Calu3 (cell line): ENCODE results near the gene HNF1B. TPM values are rescaled to one million over a fixed set of nuclear protein-coding genes. Genes with fewer than 3 reads are reported as not detected.

Experiments used
- BruUV-seq: library from RNA; stranded (reverse); fragments of 400-500 nt; replicated peaks from 2 replicates; lab custom pipeline; 2021; lab: Mats Ljungman, UMichigan
- CTCF ChIA-PET: fragments of 300-600 bp; sonication (Branson Sonifier 250); formaldehyde crosslinking; loops from one replicate; lab custom pipeline; 2022; ENCODE audit warnings: antibody characterized with exemption; lab: Charles Lee
- DNase-seq: peaks from one replicate; pipeline ENCODE4 v3.0.0; 2022
- H3K27ac Mint-ChIP-seq: one replicate; pipeline ENCODE4 v1.8.0; 2022; ENCODE audit warnings: mixed read lengths; ENCODE audit not compliant: unreplicated experiment
- H3K27me3 Mint-ChIP-seq: one replicate; pipeline ENCODE4 v1.8.0; 2022; ENCODE audit warnings: mixed read lengths; ENCODE audit not compliant: unreplicated experiment
- H3K36me3 Mint-ChIP-seq: one replicate; pipeline ENCODE4 v1.8.0; 2022; ENCODE audit warnings: mild to moderate bottlenecking, moderate library complexity, mixed read lengths; ENCODE audit not compliant: insufficient read depth, unreplicated experiment
- H3K4me1 Mint-ChIP-seq: one replicate; pipeline ENCODE4 v1.8.0; 2022; ENCODE audit warnings: mild to moderate bottlenecking, low read depth, mixed read lengths; ENCODE audit not compliant: unreplicated experiment
- H3K4me3 Mint-ChIP-seq: one replicate; pipeline ENCODE4 v1.8.0; 2022; ENCODE audit warnings: mild to moderate bottlenecking, low read depth, moderate library complexity, mixed read lengths; ENCODE audit not compliant: unreplicated experiment
- H3K9me3 Mint-ChIP-seq: one replicate; pipeline ENCODE4 v1.8.0; 2022; ENCODE audit warnings: low read depth, mixed read lengths; ENCODE audit not compliant: unreplicated experiment
- intact Hi-C: fragments of 100-400 bp; cut with micrococcal nuclease; formaldehyde crosslinking; loops from one replicate; pipeline ENCODE4 v1.10.0; 2022; ENCODE audit not compliant: unreplicated experiment
- total RNA-seq: library from RNA; stranded (reverse); gene quantifications from 2 replicates; pipeline ENCODE4 v1.2.3, GENCODE V29; 2022
- TF ChIP-seq, protein P1 (sequence below): fragments of 200-600 bp; IDR thresholded peaks from one replicate; pipeline ENCODE4 v1.8.0; 2022; ENCODE audit warnings: antibody characterized with exemption; ENCODE audit not compliant: unreplicated experiment

The HNF1B gene
- total RNA-seq, 1 experiment from 2014 or later, result 127 TPM

DNA sequence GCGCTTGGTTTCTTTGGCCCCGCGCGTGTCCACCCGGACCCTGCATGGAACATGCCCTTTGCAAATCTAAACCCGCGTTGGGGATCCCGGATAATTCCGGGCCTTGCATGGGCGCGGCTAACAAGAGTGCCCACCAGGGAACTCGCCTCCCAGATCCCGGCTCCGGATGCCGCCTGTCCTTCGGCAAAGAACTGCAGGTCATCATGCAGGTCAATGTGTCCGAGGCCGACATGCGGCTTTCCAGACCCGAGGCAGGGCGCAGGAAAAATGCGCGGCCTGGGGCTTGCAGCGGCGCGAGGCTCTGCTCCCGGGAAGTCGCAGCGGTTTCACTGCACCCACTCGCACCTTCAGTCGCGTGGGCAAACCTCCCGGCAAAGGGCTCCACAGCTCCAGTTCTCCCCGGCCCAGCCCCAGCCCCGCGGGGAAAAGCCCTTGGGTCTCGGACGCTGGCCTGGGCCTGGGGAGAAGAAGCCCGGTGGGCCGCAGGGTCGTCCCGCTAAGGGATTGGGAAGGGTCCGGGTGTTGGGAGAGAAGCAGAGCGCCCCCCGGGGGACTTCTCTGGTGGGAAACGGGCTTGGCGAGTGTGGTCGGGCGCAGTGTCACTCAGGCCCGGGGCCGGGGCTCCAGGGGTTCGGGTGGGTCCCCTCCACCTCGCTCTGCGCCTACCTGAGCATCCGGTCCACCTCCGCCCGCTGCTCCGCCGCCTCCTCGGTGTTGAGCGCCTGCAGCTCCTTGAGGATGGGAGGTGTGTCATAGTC is 805 bp downstream of the HNF1B start:
- DNase-seq, result peak; percentile 92
- Mint-ChIP-seq H3K27me3 (no peaks in the 10 kb centered on the region), H3K4me3 (peak overlapping the region; percentile 100)

DNA sequence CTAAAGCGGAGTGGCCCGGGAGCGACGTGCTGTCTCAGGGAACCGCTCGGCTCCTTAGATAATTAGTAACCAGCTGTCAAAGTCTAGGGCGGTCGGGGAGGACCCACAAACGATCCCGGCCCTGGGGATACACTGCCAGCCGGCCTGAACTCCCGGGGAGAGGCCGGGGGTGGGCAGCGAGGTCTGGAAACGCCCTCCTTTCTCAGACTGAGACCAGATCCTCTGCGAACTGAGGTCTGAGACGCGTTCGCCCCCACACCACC is 1.3 kb downstream of the HNF1B start:
- BruUV-seq, result no TSS peak
- peak; percentile 91 for DNase-seq
- Mint-ChIP-seq H3K9me3 (no peaks in the 10 kb centered on the region), H3K27ac (peak overlapping the region; percentile 99), H3K36me3 (peaks cover 98% of the 10 kb centered on the region), H3K4me1 (peaks cover 51% of the 10 kb centered on the region), H3K27me3 (no peaks in the 10 kb centered on the region), H3K4me3 (peak overlapping the region; percentile 100)
- intact Hi-C loops, result loop anchor here (2.0 kb wide), 1 partner anchor 35 kb away; no protein-coding TSS in a partner anchor
- CTCF ChIA-PET, result interaction anchor here (0.8 to 6.0 kb wide), 8 partner anchors 11 to 133 kb away, joined by 3 to 75 read pairs (median 32); no protein-coding TSS in a partner anchor
- TF ChIP-seq, protein P1, sequence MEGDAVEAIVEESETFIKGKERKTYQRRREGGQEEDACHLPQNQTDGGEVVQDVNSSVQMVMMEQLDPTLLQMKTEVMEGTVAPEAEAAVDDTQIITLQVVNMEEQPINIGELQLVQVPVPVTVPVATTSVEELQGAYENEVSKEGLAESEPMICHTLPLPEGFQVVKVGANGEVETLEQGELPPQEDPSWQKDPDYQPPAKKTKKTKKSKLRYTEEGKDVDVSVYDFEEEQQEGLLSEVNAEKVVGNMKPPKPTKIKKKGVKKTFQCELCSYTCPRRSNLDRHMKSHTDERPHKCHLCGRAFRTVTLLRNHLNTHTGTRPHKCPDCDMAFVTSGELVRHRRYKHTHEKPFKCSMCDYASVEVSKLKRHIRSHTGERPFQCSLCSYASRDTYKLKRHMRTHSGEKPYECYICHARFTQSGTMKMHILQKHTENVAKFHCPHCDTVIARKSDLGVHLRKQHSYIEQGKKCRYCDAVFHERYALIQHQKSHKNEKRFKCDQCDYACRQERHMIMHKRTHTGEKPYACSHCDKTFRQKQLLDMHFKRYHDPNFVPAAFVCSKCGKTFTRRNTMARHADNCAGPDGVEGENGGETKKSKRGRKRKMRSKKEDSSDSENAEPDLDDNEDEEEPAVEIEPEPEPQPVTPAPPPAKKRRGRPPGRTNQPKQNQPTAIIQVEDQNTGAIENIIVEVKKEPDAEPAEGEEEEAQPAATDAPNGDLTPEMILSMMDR, result no peak

More for the DNA sequence above, 805 bp downstream of the HNF1B start:
- H3K36me3 Mint-ChIP-seq, result peaks cover 97% of the 10 kb centered on the region
- peak overlapping the region; percentile 99 for H3K27ac Mint-ChIP-seq
- TF ChIP-seq, protein P1, result peak; percentile 16
- H3K9me3 Mint-ChIP-seq, result no peaks in the 10 kb centered on the region
- intact Hi-C loops, result loop anchor here (2.0 kb wide), 2 partner anchors 35 to 73 kb away; no protein-coding TSS in a partner anchor
- CTCF ChIA-PET, result interaction anchor here (0.6 to 6.0 kb wide), 27 partner anchors 10 to 1128 kb away, joined by 3 to 75 read pairs (median 5); no protein-coding TSS in a partner anchor
- peaks cover 50% of the 10 kb centered on the region for H3K4me1 Mint-ChIP-seq
- BruUV-seq, result no TSS peak

DNA sequence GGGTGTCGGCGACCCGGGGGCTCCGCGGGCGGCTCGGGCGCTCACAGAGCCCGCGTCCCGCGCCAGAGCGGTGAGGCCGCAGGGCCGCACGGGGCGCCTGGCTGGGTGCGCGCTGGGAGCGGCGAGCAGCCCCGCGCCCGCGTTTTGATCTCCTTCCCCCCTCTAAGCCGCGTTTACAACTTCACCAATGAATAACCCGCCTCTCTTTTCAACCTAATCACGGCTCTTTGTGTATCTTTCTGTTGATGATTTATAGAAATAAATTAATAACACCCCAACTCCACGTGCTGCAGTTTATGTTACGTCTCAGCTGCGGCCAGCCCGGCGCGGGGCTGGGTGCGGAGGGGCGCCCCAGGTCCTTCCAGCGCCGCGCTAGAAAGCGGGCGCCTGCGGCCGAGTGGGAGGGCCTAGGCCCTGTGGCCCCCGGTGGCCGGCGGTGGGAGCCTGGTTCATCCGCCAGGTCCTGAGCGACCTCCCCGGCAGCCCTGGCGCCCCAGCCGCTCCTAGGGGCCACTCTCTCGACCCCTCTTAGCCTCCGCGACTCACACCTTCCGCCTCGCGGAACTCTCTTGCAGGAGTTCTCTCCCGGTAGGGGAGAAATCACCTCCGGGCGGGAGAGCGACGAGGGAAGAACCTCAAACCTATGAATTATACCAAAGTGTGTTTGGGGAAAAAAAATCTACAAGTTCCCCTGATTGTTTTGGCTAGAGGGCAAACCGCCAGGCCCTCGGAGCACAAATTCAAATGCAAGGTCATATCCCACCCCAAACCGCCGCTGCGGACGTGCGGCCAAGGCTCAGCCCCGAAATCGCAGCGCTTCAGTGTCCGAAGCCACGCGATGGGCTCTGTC is 1.9 kb downstream of the HNF1B start:
- no TSS peak for BruUV-seq

More for the DNA sequence above, 1.9 kb downstream of the HNF1B start:
- H3K4me1 Mint-ChIP-seq, result peaks cover 51% of the 10 kb centered on the region
- H3K4me3 Mint-ChIP-seq, result peak overlapping the region; percentile 100
- CTCF ChIA-PET, result interaction anchor here (0.8 to 7.4 kb wide), 6 partner anchors 34 to 133 kb away, joined by 3 to 75 read pairs (median 46); no protein-coding TSS in a partner anchor
- intact Hi-C loops, result loop anchor here (2.0 kb wide), 1 partner anchor 34 kb away; no protein-coding TSS in a partner anchor
- peaks cover 100% of the 10 kb centered on the region for H3K36me3 Mint-ChIP-seq
- H3K9me3 Mint-ChIP-seq, result no peaks in the 10 kb centered on the region
- H3K27ac Mint-ChIP-seq, result peak overlapping the region; percentile 99
- H3K27me3 Mint-ChIP-seq, result no peaks in the 10 kb centered on the region
- DNase-seq, result peak; percentile 87
- TF ChIP-seq, protein P1, result no peak
